ENCODE results near the gene DGCR6L.
"Not testable (repeated sequence)": the region's sequence is repeated elsewhere in the genome, so short reads cannot be mapped to it uniquely, and the experiment has no call there.

Gene DGCR6L

GRCh38 chr22:20307448-20308447 is 12.1 kb downstream of the DGCR6L start:
- DNase-seq = not testable (repeated sequence)

GRCh38 chr22:20306646-20307447 is 13.0 kb downstream of the DGCR6L start:
- not testable (repeated sequence) for DNase-seq

- DNase-seq = no peak
Measured at GRCh38 chr22:20305894-20306645, 13.8 kb downstream of the DGCR6L start.

DNA sequence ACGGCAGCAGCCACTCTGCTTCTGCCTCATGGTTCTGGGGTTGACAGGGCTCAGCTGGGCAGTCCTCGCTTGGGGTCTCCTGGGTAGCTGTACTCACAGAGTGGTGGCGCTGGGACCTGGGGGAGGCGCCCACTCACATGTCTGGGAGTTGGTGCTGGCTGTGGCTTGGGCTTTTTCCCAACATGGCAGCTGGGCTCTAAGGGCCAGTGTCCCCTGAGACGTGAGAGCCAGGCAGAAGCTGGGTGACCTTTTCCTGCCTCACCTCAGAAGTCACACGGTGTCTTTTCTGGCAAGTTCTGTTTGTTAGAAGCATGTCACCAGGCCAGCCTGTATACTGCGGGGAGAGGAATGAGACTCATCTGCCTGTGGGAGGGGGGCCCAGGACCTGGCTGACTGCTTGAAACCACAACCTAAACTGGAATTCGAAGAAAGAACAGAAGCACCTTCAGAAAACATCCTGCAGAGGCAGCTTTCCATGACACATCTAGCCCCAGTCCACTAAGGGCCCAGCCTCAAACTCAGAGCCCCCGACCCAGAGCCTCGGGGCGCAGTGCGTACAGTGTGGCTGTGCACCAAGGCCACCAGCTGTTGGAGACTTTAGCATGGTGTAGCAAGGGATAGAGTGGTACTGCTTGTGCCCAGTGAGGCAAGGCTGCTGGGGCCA is 14.5 kb downstream of the DGCR6L start:
- not testable (repeated sequence) for DNase-seq

DNA sequence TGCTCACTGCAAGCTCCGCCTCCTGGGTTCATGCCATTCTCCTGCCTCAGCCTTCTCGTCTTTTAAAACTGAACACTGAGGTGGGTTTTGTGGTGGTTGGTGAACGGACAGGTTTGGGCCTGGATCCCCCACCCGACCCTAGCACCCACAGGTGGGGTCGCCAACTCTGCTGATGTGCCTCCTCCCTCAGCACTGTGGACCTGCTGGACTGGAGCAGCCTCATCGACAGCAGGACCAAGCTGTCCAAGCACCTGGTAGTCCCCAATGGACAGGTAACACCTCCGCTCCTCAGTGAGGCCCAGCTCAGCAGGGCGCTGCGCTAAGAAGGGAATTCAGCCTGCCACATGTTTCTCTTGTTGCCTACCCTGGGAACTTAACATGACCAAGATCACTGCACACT is 15.2 kb downstream of the DGCR6L start:
- DNase-seq = no peak

GRCh38 chr22:20303229-20303534 is 16.7 kb downstream of the DGCR6L start:
- DNase-seq = not testable (repeated sequence)

GRCh38 chr22:20302438-20303228 is 17.2 kb downstream of the DGCR6L start:
- no peak for DNase-seq

- no peak for DNase-seq
Measured at GRCh38 chr22:20299746-20300136, 20.1 kb downstream of the DGCR6L start.

- DNase-seq = peak; percentile 77 to 92
Measured at GRCh38 chr22:20298803-20299745, 20.8 kb downstream of the DGCR6L start.

- DNase-seq = no peak
Measured at GRCh38 chr22:20298110-20298802, 21.6 kb downstream of the DGCR6L start.

DNA sequence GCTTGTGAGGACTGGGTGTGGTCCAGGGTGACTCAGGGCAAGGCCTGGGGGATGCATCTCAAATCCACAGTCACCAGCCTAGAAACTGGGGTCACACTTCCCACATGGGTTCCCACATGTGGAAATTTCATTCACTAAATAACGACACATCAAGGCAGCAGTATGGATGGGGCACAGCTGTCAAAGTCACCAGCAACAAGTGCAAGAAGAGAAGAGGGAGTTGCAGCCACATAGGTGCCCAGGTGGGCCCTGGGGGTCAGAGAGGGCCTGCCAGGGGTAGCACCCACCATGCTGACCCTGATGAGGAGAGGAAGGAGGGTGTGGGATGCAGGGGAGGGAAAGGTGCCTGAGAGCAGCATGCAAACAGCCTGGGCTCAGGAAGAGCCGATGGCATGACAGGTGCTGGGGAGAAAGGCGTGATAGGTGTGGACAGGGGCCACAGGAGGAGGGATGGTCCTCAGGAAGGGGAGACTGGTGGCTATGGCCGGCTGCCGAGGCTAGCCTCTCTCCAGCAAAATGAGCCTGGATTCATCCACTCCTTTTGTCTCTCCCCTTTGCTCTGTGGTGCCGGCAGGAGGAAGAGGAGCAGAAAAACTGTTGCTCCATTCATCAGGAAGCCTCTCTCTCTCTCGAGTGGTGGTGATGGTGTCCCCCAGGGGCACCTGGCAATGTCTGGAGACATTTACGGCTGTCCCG is 22.3 kb downstream of the DGCR6L start:
- no peak for DNase-seq

DNA sequence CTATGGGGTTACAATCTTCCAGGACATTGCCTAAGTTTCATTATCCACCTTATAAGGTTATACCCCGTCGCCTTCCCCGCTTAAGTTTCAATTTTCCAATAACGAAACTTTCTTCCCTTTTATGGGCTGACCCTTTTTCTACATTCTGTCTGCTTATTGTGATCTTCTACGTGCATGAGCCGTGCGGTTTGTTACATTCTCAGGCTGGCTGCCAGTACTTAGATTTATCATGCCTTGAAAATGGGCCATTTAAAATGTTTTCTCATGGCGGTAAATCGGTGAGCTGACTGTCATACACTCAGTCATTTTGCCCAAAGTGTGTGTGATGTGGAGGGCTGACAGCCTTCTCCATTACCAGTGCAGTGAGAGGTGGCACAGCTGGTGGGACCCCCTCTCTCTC is 23.3 kb downstream of the DGCR6L start:
- no peak for DNase-seq

- no peak for DNase-seq
Measured at GRCh38 chr22:20295262-20296064, 24.4 kb downstream of the DGCR6L start.

DNA sequence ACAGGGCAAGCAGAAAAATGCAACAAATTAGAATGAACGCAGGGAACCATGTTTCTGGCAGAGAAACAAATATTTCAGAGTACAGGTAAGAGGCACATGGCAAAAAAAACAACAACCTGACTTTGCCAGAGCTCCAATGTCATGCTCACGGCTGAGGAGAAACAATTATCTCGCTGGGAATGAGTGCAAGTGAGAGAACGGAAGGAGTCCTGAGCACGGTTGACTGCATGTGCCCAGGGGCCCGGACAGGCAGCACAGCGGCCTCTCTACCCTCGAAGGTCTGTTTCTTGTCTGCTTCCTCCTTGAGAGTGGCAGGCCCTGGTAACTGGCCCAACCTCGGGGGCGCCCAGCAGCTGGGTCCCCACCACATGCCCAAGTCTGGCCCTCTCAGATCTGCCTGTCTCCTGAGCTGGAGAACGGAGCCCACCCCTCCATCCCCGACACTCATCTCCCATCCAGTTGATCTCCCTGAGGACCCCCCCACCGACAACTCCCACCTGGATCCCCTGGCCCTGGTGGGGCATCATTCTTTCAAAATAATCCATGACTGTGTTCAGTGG is 27.1 kb downstream of the DGCR6L start:
- DNase-seq = no peak

DNA sequence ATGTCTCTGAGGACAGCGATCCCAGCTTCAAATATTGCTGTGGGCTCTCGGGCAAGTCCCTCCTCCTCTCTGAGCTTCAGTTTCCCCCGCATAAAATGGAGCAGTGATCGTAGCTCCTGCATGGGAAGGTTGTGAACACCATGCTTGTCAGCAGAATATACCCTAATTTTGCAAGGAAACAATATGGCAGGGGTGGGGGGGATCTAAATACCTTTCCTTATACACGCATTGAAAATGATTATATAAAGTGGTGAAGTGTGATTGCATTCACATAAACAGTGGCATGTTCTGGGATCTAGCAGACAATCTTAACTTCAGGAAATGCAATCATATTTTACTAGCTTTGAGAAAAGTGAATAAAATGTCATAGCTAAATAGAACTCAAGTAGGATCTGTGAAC is 27.8 kb downstream of the DGCR6L start:
- DNase-seq = no peak

GRCh38 chr22:20291604-20292063 is 28.2 kb downstream of the DGCR6L start:
- DNase-seq = no peak

- no peak for DNase-seq
Measured at GRCh38 chr22:20291249-20291586, 28.6 kb downstream of the DGCR6L start.
